Endothelial cell (in vitro differentiated cells): ENCODE measurements around the gene PNLIPRP2. TPM values are rescaled to one million over a fixed set of nuclear protein-coding genes. Genes with fewer than 3 reads are reported as not detected.

Source experiments
- DNase-seq: peaks from one replicate; pipeline ENCODE4 v3.0.0; 2021; ENCODE audit warnings: low spot score
- H3K27ac Mint-ChIP-seq: one replicate; pipeline ENCODE4 v1.8.0; 2021; ENCODE audit warnings: mixed read lengths, inconsistent platforms; ENCODE audit not compliant: unreplicated experiment
- H3K27me3 Mint-ChIP-seq: one replicate; pipeline ENCODE4 v1.8.0; 2021; ENCODE audit warnings: mild to moderate bottlenecking, moderate library complexity, mixed read lengths, inconsistent platforms; ENCODE audit not compliant: unreplicated experiment
- H3K36me3 Mint-ChIP-seq: one replicate; pipeline ENCODE4 v1.8.0; 2021; ENCODE audit warnings: mild to moderate bottlenecking, low read depth, mixed read lengths, inconsistent platforms; ENCODE audit not compliant: unreplicated experiment
- H3K4me1 Mint-ChIP-seq: one replicate; pipeline ENCODE4 v1.8.0; 2021; ENCODE audit warnings: mild to moderate bottlenecking, mixed read lengths, inconsistent platforms; ENCODE audit not compliant: unreplicated experiment
- H3K4me3 Mint-ChIP-seq: one replicate; pipeline ENCODE4 v1.8.0; 2021; ENCODE audit warnings: mild to moderate bottlenecking, mixed read lengths, inconsistent platforms; ENCODE audit not compliant: unreplicated experiment
- H3K9me3 Mint-ChIP-seq: one replicate; pipeline ENCODE4 v1.8.0; 2021; ENCODE audit warnings: mixed read lengths, inconsistent platforms; ENCODE audit not compliant: unreplicated experiment
- total RNA-seq: library from RNA; stranded (reverse); fragmentation: NEBNext Ultra II Directional; extraction: Animal tissue kit (Norgen Biotek cat#: 25700); gene quantifications from one replicate; pipeline ENCODE4 v1.2.1, GENCODE V29; 2021; ENCODE audit not compliant: unreplicated experiment
- TF ChIP-seq, protein P1 (sequence below): fragments of 200-600 bp; sonication (generic); IDR thresholded peaks from one replicate; pipeline ENCODE4 v1.5.0; 2021; ENCODE audit warnings: antibody characterized with exemption; ENCODE audit not compliant: unreplicated experiment

The PNLIPRP2 gene
- total RNA-seq, 1 donor from 2014 or later, result not detected

DNA sequence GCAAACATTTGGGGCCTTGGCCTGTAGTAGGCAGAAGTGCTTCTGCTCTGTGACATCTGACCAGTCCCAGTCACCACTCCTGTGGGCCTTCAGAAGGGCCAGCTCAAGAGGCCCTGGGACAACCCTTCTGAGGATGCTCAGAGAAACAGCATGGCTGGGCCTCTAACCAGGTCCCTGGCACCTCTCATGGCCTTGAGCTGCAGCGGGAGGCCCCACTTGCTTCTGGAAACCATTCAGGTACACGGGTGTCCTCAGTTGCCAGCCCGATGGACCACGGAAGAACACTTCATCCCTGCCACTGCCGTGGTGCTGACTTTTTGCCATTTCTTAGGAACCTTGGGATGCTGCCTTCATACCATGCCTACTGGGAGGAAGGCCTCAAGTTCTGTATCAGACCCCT lies 64.0 kb downstream of the PNLIPRP2 start:
- Mint-ChIP-seq H3K36me3 (no peaks in the 10 kb centered on the region), H3K4me1 (peaks cover 15% of the 10 kb centered on the region), H3K4me3 (no peak overlapping the region), H3K27me3 (peaks cover 8% of the 10 kb centered on the region), H3K27ac (no peak overlapping the region), H3K9me3 (no peaks in the 10 kb centered on the region)
- no peak for DNase-seq
- TF ChIP-seq, protein P1, sequence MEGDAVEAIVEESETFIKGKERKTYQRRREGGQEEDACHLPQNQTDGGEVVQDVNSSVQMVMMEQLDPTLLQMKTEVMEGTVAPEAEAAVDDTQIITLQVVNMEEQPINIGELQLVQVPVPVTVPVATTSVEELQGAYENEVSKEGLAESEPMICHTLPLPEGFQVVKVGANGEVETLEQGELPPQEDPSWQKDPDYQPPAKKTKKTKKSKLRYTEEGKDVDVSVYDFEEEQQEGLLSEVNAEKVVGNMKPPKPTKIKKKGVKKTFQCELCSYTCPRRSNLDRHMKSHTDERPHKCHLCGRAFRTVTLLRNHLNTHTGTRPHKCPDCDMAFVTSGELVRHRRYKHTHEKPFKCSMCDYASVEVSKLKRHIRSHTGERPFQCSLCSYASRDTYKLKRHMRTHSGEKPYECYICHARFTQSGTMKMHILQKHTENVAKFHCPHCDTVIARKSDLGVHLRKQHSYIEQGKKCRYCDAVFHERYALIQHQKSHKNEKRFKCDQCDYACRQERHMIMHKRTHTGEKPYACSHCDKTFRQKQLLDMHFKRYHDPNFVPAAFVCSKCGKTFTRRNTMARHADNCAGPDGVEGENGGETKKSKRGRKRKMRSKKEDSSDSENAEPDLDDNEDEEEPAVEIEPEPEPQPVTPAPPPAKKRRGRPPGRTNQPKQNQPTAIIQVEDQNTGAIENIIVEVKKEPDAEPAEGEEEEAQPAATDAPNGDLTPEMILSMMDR, result no peak

DNA sequence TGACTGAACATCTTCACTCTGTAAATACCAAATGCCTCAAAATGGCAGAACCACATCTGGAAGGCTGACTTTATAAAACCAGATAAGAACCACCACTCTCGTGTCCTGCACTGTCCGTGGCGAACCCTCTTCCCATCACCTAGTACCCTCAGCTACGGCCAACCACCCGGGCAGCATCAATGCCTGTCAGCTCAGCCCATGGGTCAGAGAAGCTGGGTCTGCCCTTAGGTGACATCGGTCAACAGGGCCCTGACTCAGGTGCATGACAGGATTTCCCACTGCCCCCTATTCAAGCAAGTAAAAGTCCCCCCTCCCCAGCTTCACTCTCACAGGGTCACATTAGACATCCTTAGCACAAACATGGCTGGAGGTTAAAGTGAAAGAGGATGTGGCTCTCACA lies 65.1 kb downstream of the PNLIPRP2 start:
- H3K27ac Mint-ChIP-seq, result no peak overlapping the region
- peaks cover 8% of the 10 kb centered on the region for H3K27me3 Mint-ChIP-seq
- no peaks in the 10 kb centered on the region for H3K36me3 Mint-ChIP-seq
- DNase-seq, result no peak
- H3K4me1 Mint-ChIP-seq, result peaks cover 15% of the 10 kb centered on the region
- H3K9me3 Mint-ChIP-seq, result no peaks in the 10 kb centered on the region
- no peak overlapping the region for H3K4me3 Mint-ChIP-seq
- TF ChIP-seq, protein P1, result no peak

DNA sequence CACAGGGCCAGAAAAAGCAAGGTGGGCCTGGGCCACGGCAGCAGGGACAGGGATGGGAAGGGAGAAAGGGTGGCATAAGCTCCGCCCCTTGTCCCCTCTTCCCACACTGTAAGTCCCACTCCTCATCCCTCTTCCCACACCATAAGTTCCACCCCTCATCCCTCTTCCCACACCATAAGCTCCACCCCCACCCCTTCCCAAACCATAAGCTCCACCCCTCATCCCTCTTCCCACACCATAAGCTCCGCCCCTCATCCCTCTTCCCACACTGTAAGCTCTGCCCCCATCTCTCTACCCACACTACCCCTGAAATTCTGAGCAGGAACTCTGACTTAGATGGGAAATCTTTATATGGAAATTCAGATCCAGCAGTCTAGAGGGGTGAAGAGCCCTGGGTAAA lies 65.9 kb downstream of the PNLIPRP2 start:
- no peak for DNase-seq
- Mint-ChIP-seq H3K4me1 (peaks cover 21% of the 10 kb centered on the region), H3K27ac (no peak overlapping the region), H3K4me3 (no peak overlapping the region), H3K27me3 (peaks cover 7% of the 10 kb centered on the region), H3K9me3 (no peaks in the 10 kb centered on the region), H3K36me3 (no peaks in the 10 kb centered on the region)
- TF ChIP-seq, protein P1, result no peak

DNA sequence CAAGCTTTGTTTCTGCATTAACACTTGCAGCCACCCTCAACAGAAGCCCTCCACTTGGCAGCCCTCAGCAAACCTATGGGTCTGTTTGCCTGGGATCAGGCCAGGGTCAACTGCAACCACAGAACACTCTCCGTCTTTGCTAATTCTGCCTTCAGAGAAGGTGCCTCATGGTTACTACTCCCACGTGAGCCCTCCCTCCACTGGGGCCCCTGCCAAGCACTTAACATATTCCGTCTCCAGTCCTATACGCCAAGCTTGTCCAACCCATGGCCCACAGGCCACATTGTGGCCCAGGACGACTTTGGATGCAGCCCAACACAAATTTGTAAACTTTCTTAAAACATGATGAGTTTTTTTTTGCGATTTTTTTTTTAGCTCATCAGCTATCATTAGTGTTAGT lies 66.9 kb downstream of the PNLIPRP2 start:
- no peaks in the 10 kb centered on the region for H3K36me3 Mint-ChIP-seq
- no peaks in the 10 kb centered on the region for H3K9me3 Mint-ChIP-seq
- no peak overlapping the region for H3K27ac Mint-ChIP-seq
- H3K27me3 Mint-ChIP-seq, result peaks cover 7% of the 10 kb centered on the region
- TF ChIP-seq, protein P1, result no peak
- no peak overlapping the region for H3K4me3 Mint-ChIP-seq
- DNase-seq, result no peak
- peaks cover 17% of the 10 kb centered on the region for H3K4me1 Mint-ChIP-seq

DNA sequence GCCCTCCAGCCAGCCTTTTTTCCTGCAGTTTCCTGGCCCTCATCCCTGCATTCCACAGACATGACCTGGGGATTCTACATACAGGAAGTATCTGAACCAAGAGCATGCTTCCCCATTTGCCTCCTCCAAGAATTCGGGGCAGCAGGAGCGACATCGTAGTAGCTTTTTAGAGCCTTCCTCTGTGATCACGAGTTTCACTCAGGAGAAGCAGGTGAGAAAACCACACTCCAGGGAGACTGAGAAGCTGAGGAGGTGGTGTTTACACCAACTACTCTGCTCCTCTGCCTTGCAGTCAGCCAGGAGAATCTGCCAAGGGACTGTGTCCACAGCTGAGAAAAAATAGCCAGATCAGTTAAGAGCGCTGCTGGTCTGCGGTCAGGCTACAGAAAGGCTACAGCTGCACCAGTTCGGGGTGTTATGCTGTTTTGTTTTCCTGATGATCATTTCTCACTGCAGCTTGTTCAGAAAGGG lies 67.5 kb downstream of the PNLIPRP2 start:
- H3K4me1 Mint-ChIP-seq, result peaks cover 19% of the 10 kb centered on the region
- TF ChIP-seq, protein P1, result no peak
- peaks cover 6% of the 10 kb centered on the region for H3K27me3 Mint-ChIP-seq
- H3K4me3 Mint-ChIP-seq, result no peak overlapping the region
- no peak for DNase-seq
- no peaks in the 10 kb centered on the region for H3K36me3 Mint-ChIP-seq
- no peaks in the 10 kb centered on the region for H3K9me3 Mint-ChIP-seq
- no peak overlapping the region for H3K27ac Mint-ChIP-seq
